ENCODE results near the gene EFCAB11. TPM values are rescaled to one million over a fixed set of nuclear protein-coding genes. Genes with fewer than 3 reads are reported as not detected.

The EFCAB11 gene
- total RNA-seq, 4 donors from 2014 or later, result 3.2 to 5.1 (median 3.7) TPM

- Histone ChIP-seq H3K9me3 (no peaks in the 10 kb centered on the region), H3K27ac (no peak overlapping the region)
- TF ChIP-seq POLR2A (IDR thresholded peaks at IDR 0.05) (no peak), EP300 (IDR thresholded peaks at IDR 0.05) (no peak), CTCF (IDR thresholded peaks at IDR 0.05) (no peak), POLR2AphosphoS5 (IDR thresholded peaks at IDR 0.05) (no peak)
Measured at GRCh38 chr14:89746654-89747053, 207.9 kb downstream of the EFCAB11 start.

GRCh38 chr14:89746135-89746534 is 208.4 kb downstream of the EFCAB11 start:
- 81% methylated on average over 7 of the region's 7 CpGs for WGBS

More at GRCh38 chr14:89746654-89747053, 207.9 kb downstream of the EFCAB11 start:
- Histone ChIP-seq H3K27me3 (no peaks in the 10 kb centered on the region), H3K4me1 (peaks cover 14% of the 10 kb centered on the region), H3K36me3 (no peaks in the 10 kb centered on the region), H3K4me3 (no peak overlapping the region)
- WGBS, result 88% methylated on average over 2 of the region's 2 CpGs
- DNase-seq (ENCODE audit: low spot score in 2 of 2), result no peak

More at GRCh38 chr14:89746135-89746534, 208.4 kb downstream of the EFCAB11 start:
- no peak overlapping the region for H3K27ac ChIP-seq
- peaks cover 11% of the 10 kb centered on the region for H3K4me1 ChIP-seq
- H3K4me3 ChIP-seq, result no peak overlapping the region
- H3K36me3 ChIP-seq, result no peaks in the 10 kb centered on the region
- H3K9me3 ChIP-seq, result no peaks in the 10 kb centered on the region
- H3K27me3 ChIP-seq, result no peaks in the 10 kb centered on the region
- DNase-seq (ENCODE audit: low spot score in 2 of 2), result no peak
- TF ChIP-seq CTCF (IDR thresholded peaks at IDR 0.05) (no peak), POLR2A (IDR thresholded peaks at IDR 0.05) (no peak), EP300 (IDR thresholded peaks at IDR 0.05) (no peak), POLR2AphosphoS5 (IDR thresholded peaks at IDR 0.05) (no peak)

Other genes starting within 250 kb of the EFCAB11 start
- gene TDP1, start 1.2 kb upstream of the EFCAB11 start, total RNA-seq, result 10 to 100 TPM; 10.8 to 25.8 (median 18.1) TPM
- gene KCNK13, start 107.3 kb upstream of the EFCAB11 start, total RNA-seq, result under 1 TPM in 1 of 4 donors, not detected in 3; 0.48 TPM